DND-41 (cell line): ENCODE results near the gene NEK10.

Experiments used
- ATAC-seq: fragments of 200-7000 bp; cut with Tn5 transposase; 3 replicates; pipeline ENCODE4 v1.9.1; 2021; ENCODE audit warnings: low read depth; ENCODE audit not compliant: insufficient read depth
- DNase-seq: peaks from one replicate; pipeline ENCODE4 v3.0.0-alpha.2; 2020
- H2AFZ ChIP-seq: 2 replicates; pipeline ENCODE4 v1.6.0; 2012; ENCODE audit warnings: low read depth, low read length
- H3K27ac ChIP-seq: 2 replicates; pipeline ENCODE4 v1.5.1; 2012; ENCODE audit warnings: low read length, inconsistent platforms
- H3K27me3 ChIP-seq: fragments of 200-600 bp; sonication (generic); 2 replicates; pipeline ENCODE4 v1.6.0; 2012; ENCODE audit warnings: low read length, mild to moderate bottlenecking, inconsistent platforms; ENCODE audit not compliant: insufficient read depth, poor library complexity
- H3K36me3 ChIP-seq: 2 replicates; pipeline ENCODE4 v1.5.1; 2012; ENCODE audit warnings: low read length, inconsistent platforms; ENCODE audit not compliant: insufficient read depth
- H3K4me1 ChIP-seq: 2 replicates; pipeline ENCODE4 v1.5.1; 2012; ENCODE audit warnings: mild to moderate bottlenecking, low read length; ENCODE audit not compliant: insufficient read depth
- H3K4me2 ChIP-seq: 2 replicates; pipeline ENCODE4 v1.6.0; 2012; ENCODE audit warnings: mild to moderate bottlenecking, moderate library complexity, low read length, inconsistent platforms; ENCODE audit not compliant: insufficient read depth
- H3K4me3 ChIP-seq, 2 experiments: fragments of 200-600 bp in 1 of 2; shearing (Covaris generic) in 1 of 2; 2 replicates each; pipeline ENCODE4 v1.5.1; 2012 to 2016; ENCODE audit warnings: inconsistent platforms in 2 of 2, low read length in 2 of 2, mild to moderate bottlenecking in 2 of 2, low read depth in 1 of 2, moderate library complexity in 1 of 2
- H3K79me2 ChIP-seq: 2 replicates; pipeline ENCODE4 v1.6.0; 2012; ENCODE audit warnings: low read length, inconsistent platforms; ENCODE audit not compliant: insufficient read depth
- H3K9ac ChIP-seq: 2 replicates; pipeline ENCODE4 v1.6.0; 2012; ENCODE audit warnings: low read depth, mild to moderate bottlenecking, inconsistent platforms, low read length, moderate library complexity
- H3K9me3 ChIP-seq: 2 replicates; pipeline ENCODE4 v1.5.1; 2012; ENCODE audit warnings: low read length, moderate library complexity, mild to moderate bottlenecking, inconsistent platforms; ENCODE audit not compliant: insufficient read depth, severe bottlenecking
- H4K20me1 ChIP-seq: 2 replicates; pipeline ENCODE4 v1.6.0; 2012; ENCODE audit warnings: low read length; ENCODE audit not compliant: insufficient read depth
- EZH2 ChIP-seq: IDR thresholded peaks from 3 replicates; pipeline ENCODE4 v1.6.1; 2012; ENCODE audit warnings: borderline replicate concordance, low read depth, mild to moderate bottlenecking, moderate library complexity, low read length, inconsistent platforms; ENCODE audit not compliant: severe bottlenecking
- TF ChIP-seq, protein P1 (sequence below): IDR thresholded peaks from 2 replicates; pipeline ENCODE4 v1.5.1; 2012; ENCODE audit warnings: borderline replicate concordance, low read length, moderate library complexity, mild to moderate bottlenecking; ENCODE audit not compliant: poor library complexity, severe bottlenecking; ENCODE audit errors: extremely low read depth

Gene NEK10

GRCh38 chr3:27380433-27381357 lies 11.5 kb upstream of the NEK10 start:
- Histone ChIP-seq H3K36me3 (peaks cover 74% of the 10 kb centered on the region), H3K79me2 (no peaks in the 10 kb centered on the region), H2AFZ (no peak overlapping the region), H3K4me3 (no peak overlapping the region), H3K4me2 (no peak overlapping the region), H3K27me3 (no peaks in the 10 kb centered on the region), H3K4me1 (no peaks in the 10 kb centered on the region), H3K9me3 (no peaks in the 10 kb centered on the region), H3K9ac (no peak overlapping the region), H3K27ac (no peak overlapping the region), H4K20me1 (no peaks in the 10 kb centered on the region; the same call in 1 of the 2 replicates)
- ATAC-seq, result no peak
- TF ChIP-seq, protein P1, sequence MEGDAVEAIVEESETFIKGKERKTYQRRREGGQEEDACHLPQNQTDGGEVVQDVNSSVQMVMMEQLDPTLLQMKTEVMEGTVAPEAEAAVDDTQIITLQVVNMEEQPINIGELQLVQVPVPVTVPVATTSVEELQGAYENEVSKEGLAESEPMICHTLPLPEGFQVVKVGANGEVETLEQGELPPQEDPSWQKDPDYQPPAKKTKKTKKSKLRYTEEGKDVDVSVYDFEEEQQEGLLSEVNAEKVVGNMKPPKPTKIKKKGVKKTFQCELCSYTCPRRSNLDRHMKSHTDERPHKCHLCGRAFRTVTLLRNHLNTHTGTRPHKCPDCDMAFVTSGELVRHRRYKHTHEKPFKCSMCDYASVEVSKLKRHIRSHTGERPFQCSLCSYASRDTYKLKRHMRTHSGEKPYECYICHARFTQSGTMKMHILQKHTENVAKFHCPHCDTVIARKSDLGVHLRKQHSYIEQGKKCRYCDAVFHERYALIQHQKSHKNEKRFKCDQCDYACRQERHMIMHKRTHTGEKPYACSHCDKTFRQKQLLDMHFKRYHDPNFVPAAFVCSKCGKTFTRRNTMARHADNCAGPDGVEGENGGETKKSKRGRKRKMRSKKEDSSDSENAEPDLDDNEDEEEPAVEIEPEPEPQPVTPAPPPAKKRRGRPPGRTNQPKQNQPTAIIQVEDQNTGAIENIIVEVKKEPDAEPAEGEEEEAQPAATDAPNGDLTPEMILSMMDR, result no peak
- TF ChIP-seq EZH2, result no peak
- no peak for DNase-seq

DNA sequence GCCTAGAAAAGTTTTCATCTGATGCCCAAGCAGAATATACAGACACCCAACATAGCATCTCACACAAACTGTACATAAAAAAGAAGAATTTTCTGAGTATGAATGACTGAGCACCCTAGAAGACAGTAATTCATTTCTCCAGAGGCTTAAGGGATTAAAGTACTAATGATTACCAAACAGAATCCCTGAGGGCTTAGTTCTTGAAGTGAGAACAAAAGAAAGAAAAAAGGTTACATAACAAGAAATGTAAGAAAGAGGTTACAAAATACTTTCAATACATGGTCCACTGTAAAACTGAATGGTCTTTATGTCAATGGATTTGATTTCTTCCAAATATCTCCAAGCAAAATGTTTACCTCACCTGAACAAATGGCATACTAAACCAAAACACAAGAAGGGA lies 9.1 kb upstream of the NEK10 start:
- ATAC-seq (no peak), DNase-seq (no peak)
- Histone ChIP-seq H4K20me1 (no peaks in the 10 kb centered on the region), H2AFZ (no peak overlapping the region), H3K79me2 (no peaks in the 10 kb centered on the region), H3K4me1 (no peaks in the 10 kb centered on the region), H3K27me3 (no peaks in the 10 kb centered on the region), H3K36me3 (peaks cover 62% of the 10 kb centered on the region), H3K9ac (no peak overlapping the region), H3K4me2 (no peak overlapping the region), H3K27ac (no peak overlapping the region), H3K4me3 (no peak overlapping the region), H3K9me3 (no peaks in the 10 kb centered on the region)
- TF ChIP-seq EZH2, result no peak
- TF ChIP-seq, protein P1, result no peak

DNA sequence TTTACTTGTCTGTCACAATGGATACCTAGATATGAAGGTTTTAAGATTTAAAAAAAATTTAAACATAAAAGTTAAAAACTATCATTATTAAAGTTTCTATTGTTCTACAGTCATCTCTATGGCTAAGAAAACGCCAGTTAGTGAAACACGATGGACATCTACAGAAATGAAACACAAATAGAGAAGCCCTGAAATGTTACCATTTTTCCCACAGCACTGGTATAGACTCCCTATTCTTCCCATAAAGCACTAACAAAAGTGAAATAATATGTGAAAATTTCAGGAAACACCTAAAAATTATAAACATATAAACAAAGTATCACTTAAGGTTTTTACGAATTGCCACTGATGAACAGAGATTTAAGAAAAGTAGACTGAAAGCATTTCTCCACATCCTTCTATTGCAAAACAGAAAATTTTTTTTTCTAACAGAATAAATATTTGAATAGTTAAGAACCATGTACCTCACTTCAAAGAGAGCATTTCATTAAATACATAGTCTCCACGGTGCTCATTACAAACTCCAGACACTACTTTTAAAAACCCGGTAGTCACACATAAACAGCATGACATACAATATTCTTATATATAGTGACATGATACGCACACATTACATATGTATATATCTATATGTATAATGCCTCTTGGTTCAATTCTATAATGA lies 7.1 kb upstream of the NEK10 start:
- Histone ChIP-seq H3K4me2 (no peak overlapping the region), H4K20me1 (no peaks in the 10 kb centered on the region), H3K9ac (no peak overlapping the region), H3K9me3 (no peaks in the 10 kb centered on the region), H3K4me1 (no peaks in the 10 kb centered on the region), H3K36me3 (peaks cover 43% of the 10 kb centered on the region), H3K4me3 (no peak overlapping the region), H2AFZ (no peak overlapping the region), H3K79me2 (no peaks in the 10 kb centered on the region), H3K27me3 (no peaks in the 10 kb centered on the region), H3K27ac (no peak overlapping the region)
- TF ChIP-seq, protein P1, result no peak
- no peak for TF ChIP-seq EZH2
- DNase-seq (no peak), ATAC-seq (no peak)
